Measurements from ENCODE around the gene CD28. TPM values are rescaled to one million over a fixed set of nuclear protein-coding genes. Genes with fewer than 3 reads are reported as not detected.

CD28 gene
- total and polyA plus RNA-seq, 9 of the 15 experiments (the other 6 are each of a cell fraction or from before 2014, with no cell fraction given), result 0.01 to 0.11 TPM; not detected in 7

GRCh38 chr2:203719456-203720410 lies 13.3 kb downstream of the CD28 start:
- no peak for TF ChIP-seq DIDO1 (tag; IDR thresholded peaks at IDR 0.05; ENCODE audit: low read depth)
- peak; percentile 53 for TF ChIP-seq RBM25 (IDR thresholded peaks at IDR 0.05; ENCODE audit: low read depth, low read length, severe bottlenecking)
- no peaks in the 10 kb centered on the region for H3K9me1 ChIP-seq (ENCODE audit: control insufficient read depth, insufficient read depth, low read length)
- no peak overlapping the region for H3K4me2 ChIP-seq (ENCODE audit: insufficient read depth, low read length)
- POLR2A ChIA-PET, result interaction anchor here (1.9 kb wide), 1 partner anchor 12 kb away, joined by 6 read pairs; no protein-coding TSS in a partner anchor
- H3K9ac ChIP-seq (ENCODE audit: insufficient read depth in 1 of 2, low read depth in 2 of 2, low read length in 2 of 2), result no peak overlapping the region
- no peak overlapping the region for H3K27ac ChIP-seq (ENCODE audit: extremely low read depth, low read depth, low read length)
- intact Hi-C loops (cut with micrococcal nuclease), result no loop called here
- H3K36me3 ChIP-seq (ENCODE audit: control insufficient read depth, insufficient read depth, low read length), result no peaks in the 10 kb centered on the region
- ATAC-seq (no peak), FAIRE-seq (no peak), DNase-seq (ENCODE audit: extremely low read depth in 1 of 4, low spot score in 3 of 4) (no peak)
- H3K27me3 ChIP-seq (ENCODE audit: control insufficient read depth in 2 of 2, insufficient read depth in 2 of 2, low read length in 2 of 2), result no peaks in the 10 kb centered on the region; a peak in 1 of 5 replicates
- H3K79me2 ChIP-seq (ENCODE audit: control insufficient read depth, insufficient read depth, low read length), result no peaks in the 10 kb centered on the region
- no peak overlapping the region for H2AFZ ChIP-seq (ENCODE audit: low read depth, low read length)
- H3K9me3 ChIP-seq (replicated peaks; ENCODE audit: control insufficient read depth, insufficient read depth, low read depth, low read length), result no peaks in the 10 kb centered on the region
- WGBS (ENCODE audit: insufficient coverage, low coverage, missing lambda C conversion rate), result 2% methylated on average over 4 of the region's 4 CpGs
- BruUV-seq (replicated peaks), result no TSS peak
- H3K4me3 ChIP-seq, result no peak overlapping the region
- no peaks in the 10 kb centered on the region for H4K20me1 ChIP-seq (replicated peaks; ENCODE audit: control insufficient read depth, insufficient read depth, low read length)
- CTCF ChIA-PET (ENCODE audit: low intra/inter-chr PET ratio), result no interaction called here
- in situ Hi-C loops (cut with MboI), result no loop called here
- H3K4me1 ChIP-seq (replicated peaks in 1 of 2; ENCODE audit: control insufficient read depth in 2 of 2, insufficient read depth in 2 of 2, low read length in 2 of 2), result no peaks in the 10 kb centered on the region

- H3K9ac ChIP-seq (ENCODE audit: insufficient read depth in 1 of 2, low read depth in 2 of 2, low read length in 2 of 2), result no peak overlapping the region
- H3K4me1 ChIP-seq (replicated peaks in 1 of 2; ENCODE audit: control insufficient read depth in 2 of 2, insufficient read depth in 2 of 2, low read length in 2 of 2), result no peaks in the 10 kb centered on the region
- DNase-seq (ENCODE audit: extremely low read depth in 1 of 4, low spot score in 3 of 4) (no peak), ATAC-seq (no peak), FAIRE-seq (no peak)
- H3K36me3 ChIP-seq (ENCODE audit: control insufficient read depth, insufficient read depth, low read length), result no peaks in the 10 kb centered on the region
- in situ Hi-C loops (cut with MboI), result no loop called here
- no peak overlapping the region for H3K27ac ChIP-seq (ENCODE audit: extremely low read depth, low read depth, low read length)
- CTCF ChIA-PET (ENCODE audit: low intra/inter-chr PET ratio), result no interaction called here
- POLR2A ChIA-PET, result interaction anchor here (0.7 to 1.9 kb wide), 2 partner anchors 11 to 500 kb away, joined by 4 to 6 read pairs; no protein-coding TSS in a partner anchor
- intact Hi-C loops (cut with micrococcal nuclease), result no loop called here
- H3K27me3 ChIP-seq (ENCODE audit: control insufficient read depth in 2 of 2, insufficient read depth in 2 of 2, low read length in 2 of 2), result no peaks in the 10 kb centered on the region; a peak in 1 of 5 replicates
- H3K79me2 ChIP-seq (ENCODE audit: control insufficient read depth, insufficient read depth, low read length), result no peaks in the 10 kb centered on the region
- no TSS peak for BruUV-seq (replicated peaks)
- no peak overlapping the region for H3K4me3 ChIP-seq
- WGBS (ENCODE audit: insufficient coverage, low coverage, missing lambda C conversion rate), result 0% methylated on average over 4 of the region's 6 CpGs
- H3K9me3 ChIP-seq (replicated peaks; ENCODE audit: control insufficient read depth, insufficient read depth, low read depth, low read length), result no peaks in the 10 kb centered on the region
- no peaks in the 10 kb centered on the region for H4K20me1 ChIP-seq (replicated peaks; ENCODE audit: control insufficient read depth, insufficient read depth, low read length)
- H3K9me1 ChIP-seq (ENCODE audit: control insufficient read depth, insufficient read depth, low read length), result no peaks in the 10 kb centered on the region
- H3K4me2 ChIP-seq (ENCODE audit: insufficient read depth, low read length), result no peak overlapping the region
- no peak overlapping the region for H2AFZ ChIP-seq (ENCODE audit: low read depth, low read length)
- TF ChIP-seq PURB (CRISPR knock-in tag; IDR thresholded peaks at IDR 0.05; ENCODE audit: low read depth) (no peak), ELK3 (CRISPR knock-in tag; IDR thresholded peaks at IDR 0.05) (no peak), KDM4B (IDR thresholded peaks at IDR 0.05; ENCODE audit: borderline replicate concordance in 2 of 2, low read depth in 1 of 2) (no peak), CHAMP1 (IDR thresholded peaks at IDR 0.05) (no peak), DDX20 (tag; IDR thresholded peaks at IDR 0.05; ENCODE audit: low read depth) (no peak), RBM22 (IDR thresholded peaks at IDR 0.05; ENCODE audit: low read depth, low read length, poor library complexity, severe bottlenecking) (no peak), KAT2B (IDR thresholded peaks at IDR 0.05; ENCODE audit: low read depth, low read length) (no peak)
Observed at GRCh38 chr2:203720915-203721672, 14.7 kb downstream of the CD28 start.

Data from K562 (cell line).